GM11168 (cell line): Measurements from ENCODE around the gene TUBB.

Source experiments
- in situ Hi-C: fragments of 300-500 bp; cut with MboI; formaldehyde crosslinking; loops from one replicate; pipeline ENCODE4 v1.12.0; 2022; ENCODE audit warnings: low sequenced_read_pairs; ENCODE audit not compliant: unreplicated experiment

Gene TUBB

DNA sequence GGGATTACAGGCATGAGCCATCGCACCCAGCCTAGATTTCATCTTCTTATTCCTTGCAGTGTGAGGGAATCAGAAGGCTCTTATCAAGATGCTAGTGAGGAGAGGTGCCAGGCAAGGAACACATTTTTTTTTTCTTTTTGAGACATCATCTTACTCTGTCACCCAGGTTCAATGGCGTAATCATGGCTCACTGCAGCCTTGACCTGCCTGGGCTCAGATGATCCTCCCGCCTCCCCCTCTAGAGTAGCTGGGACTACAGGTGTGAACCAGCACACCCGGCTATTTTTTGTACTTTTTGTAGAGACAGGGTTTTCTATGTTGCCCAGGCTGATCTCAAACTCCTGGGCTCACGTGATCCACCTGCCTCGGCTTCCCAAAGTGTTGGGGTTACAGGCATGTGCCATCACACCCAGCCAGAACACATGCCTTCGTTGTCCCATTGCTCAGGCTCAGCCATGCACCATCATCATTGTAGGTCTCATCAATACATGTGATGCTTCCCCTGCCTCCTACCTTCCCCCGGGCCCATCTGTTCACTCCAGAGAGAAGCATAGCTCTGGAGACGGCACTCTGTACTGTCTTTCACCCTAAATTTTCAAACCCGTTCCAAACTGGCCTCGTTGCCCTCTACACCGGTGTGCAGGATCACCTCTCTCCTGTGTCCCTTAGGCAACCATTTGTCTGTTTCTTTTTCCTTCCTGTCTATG, 12.2 kb downstream of the TUBB start:
- in situ Hi-C loops, result no loop called here

DNA sequence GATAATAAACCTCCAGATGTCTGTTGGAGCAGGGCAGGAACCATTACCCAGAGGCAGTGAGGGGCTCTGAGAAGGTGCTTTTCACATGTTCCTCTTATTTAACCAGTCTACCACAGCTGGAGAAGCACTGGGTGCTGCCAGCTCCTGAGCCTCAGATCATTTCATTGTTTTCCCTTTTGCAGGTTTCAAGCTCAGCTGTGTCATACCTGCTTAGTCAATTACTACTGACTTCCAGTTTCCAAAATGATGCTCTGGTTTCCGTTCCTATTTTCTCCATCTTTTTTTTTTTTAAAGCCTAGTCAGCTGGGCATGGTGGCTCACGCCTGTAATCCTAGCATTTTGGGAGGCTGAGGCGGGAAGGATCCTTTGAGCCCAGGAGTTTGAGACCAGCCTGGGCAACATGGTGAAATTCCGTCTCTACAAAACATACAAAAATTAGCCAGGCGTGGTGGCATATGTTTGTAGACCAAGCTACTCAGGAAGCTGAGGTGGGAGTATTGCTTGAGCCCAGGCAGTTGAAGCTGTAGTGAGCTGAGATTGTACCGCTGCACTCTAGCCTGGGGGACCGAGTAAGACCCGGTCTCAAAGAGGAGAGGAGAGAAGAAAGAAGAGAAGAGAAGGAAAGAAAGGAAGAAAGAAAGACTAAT, 15.6 kb downstream of the TUBB start:
- in situ Hi-C loops, result loop anchor here (5.0 kb wide), 1 partner anchor 82 kb away; no protein-coding TSS in a partner anchor

DNA sequence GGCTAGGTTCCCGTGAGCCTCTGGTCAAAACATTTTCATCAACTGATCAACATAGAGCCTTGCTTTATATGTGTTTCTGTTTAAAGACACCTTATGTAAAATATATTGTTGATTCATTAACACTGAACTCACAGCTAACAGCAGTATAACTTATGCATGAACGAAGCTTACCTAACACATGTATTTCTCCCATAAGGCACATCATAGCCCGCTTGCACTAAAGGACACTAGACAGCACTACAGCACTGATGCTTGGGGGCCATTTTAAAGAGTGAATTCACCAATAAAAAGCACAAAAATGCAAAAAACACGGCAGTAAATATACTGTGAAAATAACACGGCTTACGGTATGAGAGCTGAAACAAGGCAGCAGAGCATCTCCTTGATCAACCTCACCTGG, 18.4 kb downstream of the TUBB start:
- in situ Hi-C loops, result loop anchor here (5.0 kb wide), 1 partner anchor 79 kb away; no protein-coding TSS in a partner anchor

DNA sequence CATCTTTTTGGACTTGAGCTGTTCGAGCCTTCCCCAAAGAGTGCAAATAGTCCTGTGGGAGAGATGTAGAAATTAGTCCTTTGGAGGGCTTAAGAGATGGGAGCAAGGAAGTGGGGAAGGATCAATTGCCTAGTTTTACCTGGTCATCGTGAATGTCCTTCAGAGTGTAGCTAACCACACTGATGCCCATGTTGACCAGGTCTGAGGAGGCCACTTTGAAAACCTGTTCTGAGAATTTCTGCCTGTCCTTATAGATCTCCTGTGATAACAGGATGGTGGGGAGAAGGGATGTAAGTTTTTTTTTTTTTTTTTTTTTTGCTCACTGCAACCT, 20.4 kb downstream of the TUBB start:
- in situ Hi-C loops, result no loop called here

DNA sequence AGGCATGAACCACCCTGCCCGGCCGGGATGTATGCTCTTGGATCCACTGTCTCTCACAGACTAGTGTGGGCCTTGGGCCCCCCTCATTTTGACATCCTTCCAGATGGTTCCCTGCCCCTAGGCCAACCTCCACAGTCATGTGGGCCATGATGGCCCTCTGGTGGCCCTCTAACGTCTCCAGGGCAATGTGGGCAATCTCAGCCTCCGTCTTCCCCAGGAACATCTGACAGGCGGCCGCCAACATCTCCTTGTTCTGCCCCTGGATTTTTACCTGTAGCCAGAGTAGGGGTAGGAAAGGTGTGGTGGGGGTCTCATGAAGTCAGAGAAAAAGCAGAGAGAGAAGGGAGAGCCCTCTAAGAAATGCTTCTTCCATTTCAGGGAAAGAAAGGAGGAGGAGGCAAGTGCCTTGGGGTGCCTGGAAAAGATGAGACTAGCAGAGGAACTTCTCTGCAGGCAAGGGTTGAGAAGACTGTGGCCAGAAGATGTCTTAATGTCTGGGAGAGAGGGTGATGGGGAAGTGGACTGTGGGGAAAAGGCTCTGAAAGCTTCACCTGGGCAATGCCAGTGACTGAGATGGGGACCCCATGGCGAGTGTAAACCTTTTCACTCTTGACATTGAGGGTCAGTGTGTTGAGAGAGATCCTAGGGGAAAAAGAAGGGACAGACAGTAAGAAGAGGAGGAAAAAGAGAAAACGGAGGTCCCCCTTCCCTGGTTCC, 21.1 kb downstream of the TUBB start:
- in situ Hi-C loops, result no loop called here

DNA sequence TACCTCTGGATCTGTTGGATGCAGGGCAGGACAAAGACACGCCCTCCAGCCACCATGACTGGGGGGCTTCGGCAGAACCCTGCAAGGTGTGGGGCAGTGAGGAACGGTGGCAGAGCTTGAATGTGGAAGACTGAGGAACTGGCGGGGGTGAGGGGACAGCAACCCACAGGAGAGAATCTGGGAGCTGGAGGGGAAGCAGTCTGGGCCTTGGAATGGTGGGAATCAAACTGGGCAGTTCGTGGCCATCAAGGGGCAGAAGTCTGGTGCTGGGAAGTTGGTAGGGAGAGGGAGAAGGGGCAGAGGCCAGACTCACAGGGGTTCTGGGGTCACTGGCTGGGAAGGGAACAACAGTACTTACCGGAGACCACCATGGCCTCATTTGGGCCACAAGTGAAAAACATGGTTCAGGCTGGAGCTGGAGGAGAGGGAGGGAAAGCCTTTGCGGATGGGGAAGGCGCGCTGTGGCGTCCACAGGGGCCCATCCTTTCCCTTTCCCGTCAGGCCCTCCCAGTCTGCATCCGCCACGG, 21.7 kb downstream of the TUBB start:
- in situ Hi-C loops, result no loop called here

DNA sequence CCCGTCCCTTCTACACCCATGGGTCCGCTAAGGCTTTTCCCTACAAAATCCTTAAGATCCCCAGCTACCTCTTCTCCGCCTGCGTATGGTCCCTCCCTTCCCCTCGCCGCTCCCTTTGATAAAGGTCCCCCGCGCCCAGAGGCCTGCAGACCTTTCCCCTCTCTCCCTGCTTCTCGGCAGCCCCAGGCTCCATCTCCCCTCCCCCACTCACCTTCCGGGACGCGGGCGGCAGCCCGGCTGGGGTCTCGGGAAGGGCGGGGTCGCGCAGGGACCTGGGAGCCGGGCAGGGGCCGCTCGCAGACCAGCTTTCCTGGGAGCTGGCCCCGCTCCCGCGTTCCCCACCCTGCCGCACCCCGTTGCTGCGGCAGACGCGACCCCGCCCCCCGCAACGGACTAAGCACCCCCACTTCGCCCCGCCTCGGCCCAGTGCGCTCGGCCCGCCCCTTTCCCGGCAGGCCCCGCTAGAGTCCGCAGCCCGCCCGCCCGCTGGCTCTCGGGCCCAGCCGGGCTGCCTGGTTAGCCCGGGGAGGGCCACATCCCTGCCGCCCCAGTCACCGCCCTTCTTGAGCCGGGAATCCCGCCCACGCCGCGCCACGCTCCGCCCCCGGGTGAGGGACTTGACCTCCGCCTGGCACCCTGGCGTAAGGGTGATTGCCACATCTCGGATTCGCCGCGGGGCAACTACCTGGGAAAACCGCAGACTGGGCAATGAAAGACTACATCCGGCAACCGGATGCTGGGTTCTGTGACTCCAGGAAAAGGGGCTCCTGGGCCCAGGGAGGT, 22.4 kb downstream of the TUBB start, which contains the start of gene FLOT1:
Gene FLOT1, minus strand, starts transcription at position 372 of the 783 bp plus-strand sequence. CDS start 498 bp downstream, outside the sequence.
- in situ Hi-C loops, result no loop called here

DNA sequence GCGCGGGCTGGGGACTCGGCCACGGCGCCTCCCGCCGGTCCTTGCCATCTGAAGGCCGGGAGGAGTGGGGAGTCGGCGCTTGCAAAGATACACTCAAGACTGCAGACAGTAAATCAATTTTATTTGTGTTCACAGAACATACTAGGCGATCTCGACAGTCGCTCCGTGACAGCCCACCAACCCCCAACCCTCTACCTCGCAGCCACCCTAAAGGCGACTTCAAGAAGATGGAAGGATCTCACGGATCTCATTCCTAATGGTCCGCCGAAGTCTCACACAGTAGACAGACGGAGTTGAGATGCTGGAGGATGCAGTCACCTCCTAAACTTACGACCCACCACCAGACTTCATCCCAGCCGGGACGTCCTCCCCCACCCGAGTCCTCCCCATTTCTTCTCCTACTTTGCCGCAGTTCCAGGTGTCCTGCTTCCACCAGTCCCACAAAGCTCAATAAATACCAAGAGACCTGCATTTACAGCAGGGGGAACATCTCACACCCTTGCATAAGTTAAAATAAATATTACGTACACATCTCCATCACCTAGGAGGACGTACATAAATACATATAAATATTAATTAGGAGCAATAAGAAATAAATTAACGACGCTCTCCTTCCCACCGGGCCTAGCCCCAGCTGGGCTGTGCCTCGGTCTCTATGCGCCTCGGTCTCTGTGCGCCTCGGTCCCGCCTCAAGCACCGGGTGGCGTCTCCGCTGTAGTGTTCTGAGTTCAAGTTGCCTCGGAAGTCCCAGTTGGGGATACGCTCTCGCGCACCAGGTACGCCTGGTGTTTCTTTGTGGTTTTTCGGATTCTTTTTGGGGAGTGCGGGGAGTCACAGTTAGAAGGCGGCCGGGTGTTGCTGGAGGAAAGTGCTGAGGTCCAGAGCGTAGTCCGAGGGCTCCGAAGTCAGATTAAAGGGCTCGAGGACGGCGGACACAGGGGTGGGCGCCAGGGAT, 23.2 kb downstream of the TUBB start:
- in situ Hi-C loops, result no loop called here

DNA sequence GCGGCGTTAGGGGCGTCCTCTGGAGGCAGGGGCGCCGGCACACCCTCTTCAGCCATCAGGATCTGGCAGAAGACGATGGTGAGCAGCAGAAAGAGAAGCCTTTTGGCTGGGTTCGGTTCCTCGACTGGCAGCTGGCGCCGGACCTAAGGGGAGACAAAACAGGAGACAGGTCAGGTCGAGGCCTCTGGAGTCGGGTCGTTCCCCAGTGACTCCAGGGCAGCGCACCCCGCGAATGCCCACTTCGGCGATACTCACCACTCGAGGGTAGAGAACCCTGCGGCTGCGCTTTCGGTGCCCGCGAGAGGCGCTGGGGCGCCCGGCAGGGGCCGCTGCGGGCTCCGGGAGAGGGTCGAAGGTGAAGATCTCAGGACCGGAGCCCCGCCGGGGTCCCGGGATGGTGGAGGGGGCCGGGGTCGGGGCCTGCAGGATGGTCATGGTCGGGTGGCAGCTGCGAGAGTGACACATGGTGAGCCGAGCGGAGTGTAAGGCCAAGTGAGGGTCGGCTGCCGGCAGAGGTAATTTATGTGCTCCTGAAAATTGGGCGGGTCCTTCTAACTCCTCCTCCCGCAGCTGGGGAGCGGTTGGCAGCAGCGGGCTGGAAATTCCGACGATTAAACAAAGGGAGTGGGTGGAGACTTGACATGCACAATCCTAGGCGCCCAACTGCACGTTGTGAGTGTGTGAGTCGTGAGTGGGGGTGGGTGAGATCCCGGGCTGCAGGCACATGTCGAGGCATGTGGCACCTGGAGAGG, 24.1 kb downstream of the TUBB start, which contains the start of gene IER3:
Gene IER3, minus strand, starts transcription at position 494 of the 752 bp plus-strand sequence. Its CDS starts 29 bp downstream, at position 465.
- in situ Hi-C loops, result no loop called here

DNA sequence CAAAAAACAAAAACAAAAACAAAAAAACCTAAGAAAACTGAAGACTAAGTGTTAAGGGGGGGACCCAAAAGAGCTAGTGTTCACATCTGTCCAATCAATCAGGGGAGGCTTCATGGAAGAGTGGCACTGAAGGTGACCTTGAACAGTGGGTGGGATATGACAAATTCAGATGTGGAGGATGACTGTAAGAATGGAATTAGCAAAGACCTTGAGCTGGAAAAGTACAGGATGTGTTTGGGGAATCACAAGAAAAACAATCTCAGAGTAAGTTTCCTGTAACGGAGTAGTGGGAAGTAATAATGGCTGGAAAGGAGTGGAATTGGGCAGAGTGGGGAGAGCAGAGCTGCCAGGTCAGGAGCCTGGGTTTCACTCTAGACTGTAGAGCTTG, 27.1 kb downstream of the TUBB start:
- in situ Hi-C loops, result no loop called here

DNA sequence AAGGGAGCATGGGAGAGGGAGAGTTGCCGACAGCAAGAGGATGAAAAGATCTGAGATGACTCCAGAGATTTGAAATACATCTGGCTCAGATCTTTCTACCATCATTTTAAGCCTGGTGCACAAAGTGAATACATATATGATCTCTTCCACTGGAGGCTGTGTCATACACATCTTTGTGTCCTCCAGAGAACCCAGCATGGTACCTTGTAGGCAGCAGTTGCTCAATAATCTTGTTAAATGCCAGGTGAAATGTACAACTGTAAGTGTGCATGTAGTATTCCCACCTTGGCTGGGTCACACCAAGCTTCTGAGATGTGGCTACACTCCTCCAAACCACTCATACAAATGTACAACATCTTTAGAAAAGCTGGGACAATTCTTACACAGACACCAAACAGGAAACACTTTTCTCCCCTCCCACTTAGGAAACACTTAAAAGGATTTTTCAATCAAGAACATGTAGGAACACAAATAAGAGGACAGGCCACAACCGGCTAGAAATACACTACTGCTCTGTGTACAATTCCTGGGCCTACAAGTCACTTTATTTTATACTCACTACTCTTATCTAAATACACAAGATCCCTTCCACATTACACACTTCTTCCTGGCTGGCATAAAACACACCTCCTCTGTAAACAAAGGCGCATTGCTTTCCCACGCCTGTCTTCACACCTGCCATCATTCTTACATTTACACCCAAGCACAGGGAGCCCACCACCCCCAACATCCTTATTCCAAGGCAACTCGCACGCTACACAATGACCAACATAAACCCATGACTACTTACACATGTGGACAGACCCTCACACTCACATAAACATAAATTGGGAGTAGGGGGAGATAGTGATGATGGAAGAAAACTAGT, 28.0 kb downstream of the TUBB start:
- in situ Hi-C loops, result no loop called here

DNA sequence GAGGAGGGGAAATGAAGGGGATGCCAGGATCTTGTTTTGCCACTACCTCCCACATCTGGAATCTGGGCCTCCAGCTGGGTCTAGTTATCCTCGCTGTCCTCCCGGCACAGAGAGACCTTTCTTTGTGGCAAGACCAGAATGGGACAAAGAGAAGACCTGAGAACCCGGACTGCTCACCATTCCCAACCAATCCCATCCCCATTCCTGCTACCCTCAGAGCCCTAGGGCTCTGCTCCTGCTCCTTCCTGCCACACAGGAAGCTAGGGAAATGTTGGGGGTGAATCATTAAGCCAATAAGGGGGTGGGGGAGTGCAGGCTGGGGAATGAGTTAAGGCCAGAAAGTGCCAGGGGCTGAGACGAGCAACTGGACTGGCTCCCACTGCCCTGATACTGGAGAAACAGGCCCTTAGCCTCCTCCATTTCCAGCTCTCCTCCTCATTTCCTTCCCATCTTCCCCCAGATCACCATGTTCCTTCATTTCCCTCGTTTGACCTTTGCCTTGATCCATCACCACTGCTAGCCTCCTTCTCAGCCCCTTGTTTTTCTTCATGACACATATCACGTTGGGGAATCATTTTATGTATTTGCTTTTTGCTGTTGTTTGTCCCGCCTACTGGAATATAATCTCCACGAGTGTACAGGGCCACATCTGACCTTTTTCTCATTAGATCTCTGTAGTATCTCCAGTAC, 28.8 kb downstream of the TUBB start:
- in situ Hi-C loops, result no loop called here

DNA sequence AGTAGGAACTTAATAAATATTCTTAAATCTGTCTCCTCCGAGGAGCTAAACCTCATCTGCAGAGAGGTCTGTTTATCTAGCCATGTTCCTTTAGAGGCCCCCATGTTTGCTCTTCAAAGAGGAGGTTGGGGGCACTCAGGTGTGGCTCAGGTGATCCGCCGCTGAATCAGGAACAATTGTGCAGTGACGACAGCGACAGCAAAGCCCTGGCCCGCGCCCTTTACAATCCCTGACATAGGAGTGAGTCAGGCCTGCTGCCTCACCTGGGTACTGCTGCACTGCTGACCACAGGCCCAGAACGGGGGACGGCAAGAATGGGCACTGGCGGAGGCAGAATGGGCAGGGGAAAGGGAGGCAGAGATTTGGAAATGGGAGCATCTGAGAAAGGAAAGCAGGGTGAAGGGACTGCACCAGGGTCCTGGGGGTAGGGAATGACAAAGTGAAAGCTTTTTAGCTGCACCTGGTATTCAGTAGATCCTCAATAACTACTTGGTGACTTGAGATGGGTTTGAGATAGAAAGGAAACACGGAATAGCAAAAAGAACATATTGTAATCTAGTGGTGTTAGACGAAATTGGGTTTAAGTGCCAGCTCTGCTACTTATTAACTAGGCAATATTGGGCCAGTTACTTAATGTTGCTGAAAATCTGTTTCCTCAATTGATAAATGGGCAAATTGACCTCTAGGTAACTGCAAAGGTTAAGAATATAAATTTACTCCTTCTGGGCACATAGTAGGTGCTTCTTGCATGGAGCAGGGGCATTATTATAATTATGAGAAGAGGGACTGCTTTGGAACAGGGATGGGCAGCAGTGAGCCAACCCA, 29.6 kb downstream of the TUBB start:
- in situ Hi-C loops, result no loop called here

DNA sequence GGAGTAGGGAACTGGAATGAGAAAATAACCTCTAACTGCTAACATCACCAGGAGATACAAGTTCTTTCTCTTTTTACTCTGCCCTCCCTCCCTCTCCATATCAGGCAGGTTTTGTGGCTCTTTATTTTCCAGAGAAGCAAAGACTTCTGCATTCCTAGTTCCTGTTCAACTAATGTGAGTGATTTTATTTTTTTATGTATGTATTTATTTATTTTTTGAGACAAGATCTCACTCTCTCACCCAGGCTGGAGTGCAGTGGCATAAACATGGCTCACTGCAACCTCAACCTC, 30.2 kb downstream of the TUBB start:
- in situ Hi-C loops, result no loop called here

DNA sequence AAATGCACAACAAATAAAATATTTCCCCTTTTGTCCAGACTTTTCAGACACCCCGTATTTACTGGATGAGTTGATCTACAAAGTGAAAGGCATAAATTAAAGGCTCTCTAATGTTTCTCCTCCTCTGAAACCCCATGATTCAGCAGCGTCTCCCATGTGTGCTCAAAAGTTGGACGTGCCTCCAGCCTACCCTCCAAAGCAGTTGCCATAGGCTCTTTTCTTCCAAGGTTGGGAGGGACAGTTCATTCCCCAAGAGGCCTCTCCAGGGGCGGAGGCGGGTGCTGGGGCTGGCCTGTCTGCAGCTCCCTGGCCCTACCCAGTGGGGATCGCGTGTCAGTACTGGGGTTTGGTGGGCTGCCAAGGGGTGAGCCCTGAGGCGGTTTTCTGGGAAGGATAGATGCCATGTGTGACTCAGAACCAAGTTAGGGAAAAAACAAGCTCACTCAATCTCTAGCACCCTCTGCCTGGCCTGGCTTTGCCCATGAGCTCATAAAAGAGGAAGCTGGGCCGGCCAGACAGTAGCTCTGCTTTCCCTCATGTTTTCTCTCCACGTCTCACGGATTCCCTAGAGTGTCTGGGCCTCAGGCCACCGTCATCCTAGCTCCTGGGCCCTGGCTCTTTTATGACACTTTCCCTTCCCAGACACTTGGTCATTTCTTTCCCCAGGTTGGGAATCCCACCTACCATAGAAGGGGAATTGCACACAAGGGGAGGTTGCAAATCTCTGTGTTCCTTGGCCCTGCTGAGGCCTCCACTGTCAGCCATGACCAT, 32.2 kb downstream of the TUBB start:
- in situ Hi-C loops, result no loop called here

DNA sequence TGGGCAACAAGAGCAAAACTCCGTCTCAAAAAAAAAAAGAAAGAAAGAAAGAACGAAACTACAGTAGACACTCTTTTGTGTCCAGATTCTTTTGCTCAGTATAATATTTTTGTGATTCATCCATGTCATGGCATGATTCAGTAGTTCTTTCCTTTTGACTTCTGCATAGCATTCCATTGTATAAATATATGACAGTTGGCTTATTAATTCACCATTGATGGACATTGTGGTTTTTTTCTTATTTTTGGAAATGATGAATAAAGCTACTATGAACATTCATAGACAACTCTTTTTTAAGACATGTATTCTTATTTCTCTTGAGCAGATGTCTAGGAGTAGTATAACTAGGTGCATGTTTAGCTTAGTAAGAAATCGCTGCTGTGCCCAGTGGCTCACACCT, 34.5 kb downstream of the TUBB start:
- in situ Hi-C loops, result no loop called here
